ENCODE data around the gene POLD4.

The POLD4 gene

GRCh38 chr11:67303132-67303834 is 50.1 kb downstream of the POLD4 start, which contains the start of gene SSH3:
Gene SSH3, plus strand, starts transcription at chr11:67303530. Its CDS starts 96 bp downstream, at chr11:67303626.
- H3K27me3 ChIP-seq (ENCODE audit: control insufficient read depth, insufficient read depth, low read length): no peaks in the 10 kb centered on the region
- H3K9ac ChIP-seq (ENCODE audit: low read length): peak within 1 kb of the TSS; percentile 68
- peaks cover 4% of the 10 kb centered on the region for H3K4me1 ChIP-seq (ENCODE audit: control insufficient read depth, insufficient read depth, low read length)
- H3K4me3 ChIP-seq (ENCODE audit: low read length): peak within 1 kb of the TSS; percentile 89
- peaks cover 14% of the 10 kb centered on the region for H3K36me3 ChIP-seq (ENCODE audit: control insufficient read depth, insufficient read depth, low read length)
- H3K27ac ChIP-seq (ENCODE audit: low read depth, low read length): no peak within 1 kb of the TSS

GRCh38 chr11:67302571-67303131 is 50.7 kb downstream of the POLD4 start:
- Histone ChIP-seq H3K9ac (ENCODE audit: low read length) (peak overlapping the region; percentile 2), H3K4me1 (ENCODE audit: control insufficient read depth, insufficient read depth, low read length) (peaks cover 4% of the 10 kb centered on the region), H3K36me3 (ENCODE audit: control insufficient read depth, insufficient read depth, low read length) (peaks cover 14% of the 10 kb centered on the region), H3K4me3 (ENCODE audit: low read length) (peak overlapping the region; percentile 89), H3K27me3 (ENCODE audit: control insufficient read depth, insufficient read depth, low read length) (no peaks in the 10 kb centered on the region), H3K27ac (ENCODE audit: low read depth, low read length) (no peak overlapping the region)

- Histone ChIP-seq H3K36me3 (ENCODE audit: control insufficient read depth, insufficient read depth, low read length) (peaks cover 14% of the 10 kb centered on the region), H3K27me3 (ENCODE audit: control insufficient read depth, insufficient read depth, low read length) (no peaks in the 10 kb centered on the region), H3K4me3 (ENCODE audit: low read length) (peak overlapping the region; percentile 89), H3K4me1 (ENCODE audit: control insufficient read depth, insufficient read depth, low read length) (peaks cover 4% of the 10 kb centered on the region), H3K9ac (ENCODE audit: low read length) (peak overlapping the region; percentile 2), H3K27ac (ENCODE audit: low read depth, low read length) (no peak overlapping the region)
These were observed 51.3 kb downstream of the POLD4 start for GRCh38 chr11:67301951-67302516.

GRCh38 chr11:67301313-67301921 is 51.9 kb downstream of the POLD4 start:
- Histone ChIP-seq H3K27me3 (ENCODE audit: control insufficient read depth, insufficient read depth, low read length) (no peaks in the 10 kb centered on the region), H3K27ac (ENCODE audit: low read depth, low read length) (no peak overlapping the region), H3K36me3 (ENCODE audit: control insufficient read depth, insufficient read depth, low read length) (peaks cover 17% of the 10 kb centered on the region), H3K9ac (ENCODE audit: low read length) (no peak overlapping the region), H3K4me3 (ENCODE audit: low read length) (no peak overlapping the region), H3K4me1 (ENCODE audit: control insufficient read depth, insufficient read depth, low read length) (peaks cover 4% of the 10 kb centered on the region)

Measured in rectal smooth muscle tissue (tissue), 1 donor.